Measurements from ENCODE around the gene SIX2. TPM values are rescaled to one million over a fixed set of nuclear protein-coding genes. Genes with fewer than 3 reads are reported as not detected.

The SIX2 gene
- total and polyA plus RNA-seq, 2 experiments from 2014 or later: 0.87 to 1.3 TPM

GRCh38 chr2:45014831-45015230 is 5.6 kb upstream of the SIX2 start:
- Histone ChIP-seq H3K36me3 (ENCODE audit: insufficient read depth) (no peaks in the 10 kb centered on the region), H3K4me1 (ENCODE audit: insufficient read depth) (peaks cover 18% of the 10 kb centered on the region), H3F3A (replicated peaks; ENCODE audit: low read depth) (peaks cover 10% of the 10 kb centered on the region; the same call in 1 of the 2 replicates), H3K9me2 (ENCODE audit: insufficient read depth) (no peaks in the 10 kb centered on the region), H2AFZ (0 out of 2 replicates have a peak overlapping the region, but pooled peaks have one; percentile 97), H4K20me1 (replicated peaks; ENCODE audit: insufficient read depth) (peaks cover 18% of the 10 kb centered on the region; the same call in 1 of the 2 replicates), H3K27ac (ENCODE audit: low read depth) (no peak overlapping the region), H3K79me2 (replicated peaks; ENCODE audit: insufficient read depth) (no peaks in the 10 kb centered on the region), H3K4me3 (peak overlapping the region; percentile 66), H3K27me3 (ENCODE audit: insufficient read depth) (peaks cover 62% of the 10 kb centered on the region), H3K4me2 (peak overlapping the region; percentile 80)
- TF ChIP-seq ZNF114 (CRISPR knock-in tag; IDR thresholded peaks at IDR 0.05) (no peak), CREB1 (CRISPR knock-in tag; IDR thresholded peaks at IDR 0.05; ENCODE audit: low read depth) (no peak), EZH2 (IDR thresholded peaks at IDR 0.05; ENCODE audit: low read depth, unreplicated experiment) (peak; percentile 7)
- TF ChIP-seq, protein P1, sequence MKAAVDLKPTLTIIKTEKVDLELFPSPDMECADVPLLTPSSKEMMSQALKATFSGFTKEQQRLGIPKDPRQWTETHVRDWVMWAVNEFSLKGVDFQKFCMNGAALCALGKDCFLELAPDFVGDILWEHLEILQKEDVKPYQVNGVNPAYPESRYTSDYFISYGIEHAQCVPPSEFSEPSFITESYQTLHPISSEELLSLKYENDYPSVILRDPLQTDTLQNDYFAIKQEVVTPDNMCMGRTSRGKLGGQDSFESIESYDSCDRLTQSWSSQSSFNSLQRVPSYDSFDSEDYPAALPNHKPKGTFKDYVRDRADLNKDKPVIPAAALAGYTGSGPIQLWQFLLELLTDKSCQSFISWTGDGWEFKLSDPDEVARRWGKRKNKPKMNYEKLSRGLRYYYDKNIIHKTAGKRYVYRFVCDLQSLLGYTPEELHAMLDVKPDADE (IDR thresholded peaks at IDR 0.05): no peak
- peak overlapping the region; percentile 78 for H3K4me3 Mint-ChIP-seq
- no peak for DNase-seq (ENCODE audit: low spot score)
- H3K4me1 Mint-ChIP-seq: peaks cover 27% of the 10 kb centered on the region
- no peak for ATAC-seq
- H3K36me3 Mint-ChIP-seq (ENCODE audit: low read depth): peaks cover 3% of the 10 kb centered on the region; the same call in 1 of the 3 replicates
- peaks cover 4% of the 10 kb centered on the region; the same call in 2 of the 3 replicates for H3K9me3 Mint-ChIP-seq
- peaks cover 51% of the 10 kb centered on the region for H3K27me3 Mint-ChIP-seq (ENCODE audit: insufficient read depth, low read depth, poor library complexity)
- H3K27ac Mint-ChIP-seq: no peak overlapping the region

- H3K9me3 Mint-ChIP-seq: peaks cover 4% of the 10 kb centered on the region; the same call in 2 of the 3 replicates
- TF ChIP-seq NANOG (IDR thresholded peaks at IDR 0.05; ENCODE audit: borderline replicate concordance): no peak
- TF ChIP-seq JUNB (IDR thresholded peaks at IDR 0.05; ENCODE audit: unreplicated experiment): no peak
- peak; percentile 14; the same call in 1 of the 2 replicates for TF ChIP-seq CREB1 (CRISPR knock-in tag; IDR thresholded peaks at IDR 0.05; ENCODE audit: low read depth)
- TF ChIP-seq ZNF462 (CRISPR knock-in tag; IDR thresholded peaks at IDR 0.05): no peak
- TF ChIP-seq, protein P2, sequence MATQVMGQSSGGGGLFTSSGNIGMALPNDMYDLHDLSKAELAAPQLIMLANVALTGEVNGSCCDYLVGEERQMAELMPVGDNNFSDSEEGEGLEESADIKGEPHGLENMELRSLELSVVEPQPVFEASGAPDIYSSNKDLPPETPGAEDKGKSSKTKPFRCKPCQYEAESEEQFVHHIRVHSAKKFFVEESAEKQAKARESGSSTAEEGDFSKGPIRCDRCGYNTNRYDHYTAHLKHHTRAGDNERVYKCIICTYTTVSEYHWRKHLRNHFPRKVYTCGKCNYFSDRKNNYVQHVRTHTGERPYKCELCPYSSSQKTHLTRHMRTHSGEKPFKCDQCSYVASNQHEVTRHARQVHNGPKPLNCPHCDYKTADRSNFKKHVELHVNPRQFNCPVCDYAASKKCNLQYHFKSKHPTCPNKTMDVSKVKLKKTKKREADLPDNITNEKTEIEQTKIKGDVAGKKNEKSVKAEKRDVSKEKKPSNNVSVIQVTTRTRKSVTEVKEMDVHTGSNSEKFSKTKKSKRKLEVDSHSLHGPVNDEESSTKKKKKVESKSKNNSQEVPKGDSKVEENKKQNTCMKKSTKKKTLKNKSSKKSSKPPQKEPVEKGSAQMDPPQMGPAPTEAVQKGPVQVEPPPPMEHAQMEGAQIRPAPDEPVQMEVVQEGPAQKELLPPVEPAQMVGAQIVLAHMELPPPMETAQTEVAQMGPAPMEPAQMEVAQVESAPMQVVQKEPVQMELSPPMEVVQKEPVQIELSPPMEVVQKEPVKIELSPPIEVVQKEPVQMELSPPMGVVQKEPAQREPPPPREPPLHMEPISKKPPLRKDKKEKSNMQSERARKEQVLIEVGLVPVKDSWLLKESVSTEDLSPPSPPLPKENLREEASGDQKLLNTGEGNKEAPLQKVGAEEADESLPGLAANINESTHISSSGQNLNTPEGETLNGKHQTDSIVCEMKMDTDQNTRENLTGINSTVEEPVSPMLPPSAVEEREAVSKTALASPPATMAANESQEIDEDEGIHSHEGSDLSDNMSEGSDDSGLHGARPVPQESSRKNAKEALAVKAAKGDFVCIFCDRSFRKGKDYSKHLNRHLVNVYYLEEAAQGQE (IDR thresholded peaks at IDR 0.05; ENCODE audit: unreplicated experiment): no peak
These were observed 4.9 kb upstream of the SIX2 start for GRCh38 chr2:45014016-45014702.

More at GRCh38 chr2:45014016-45014702, 4.9 kb upstream of the SIX2 start:
- Histone ChIP-seq H3K4me1 (ENCODE audit: insufficient read depth) (peaks cover 18% of the 10 kb centered on the region), H3F3A (replicated peaks; ENCODE audit: low read depth) (peaks cover 10% of the 10 kb centered on the region; the same call in 1 of the 2 replicates), H3K4me3 (peak overlapping the region; percentile 66), H3K4me2 (peak overlapping the region; percentile 80), H3K36me3 (ENCODE audit: insufficient read depth) (no peaks in the 10 kb centered on the region), H3K9me2 (ENCODE audit: insufficient read depth) (no peaks in the 10 kb centered on the region), H3K27me3 (ENCODE audit: insufficient read depth) (peaks cover 64% of the 10 kb centered on the region), H4K20me1 (replicated peaks; ENCODE audit: insufficient read depth) (peaks cover 18% of the 10 kb centered on the region; the same call in 1 of the 2 replicates), H3K27ac (ENCODE audit: low read depth) (no peak overlapping the region), H3K79me2 (replicated peaks; ENCODE audit: insufficient read depth) (no peaks in the 10 kb centered on the region), H2AFZ (peak overlapping the region; percentile 97)
- Mint-ChIP-seq H3K36me3 (ENCODE audit: low read depth) (peaks cover 3% of the 10 kb centered on the region; the same call in 1 of the 3 replicates), H3K4me3 (peak overlapping the region; percentile 78), H3K27ac (no peak overlapping the region), H3K27me3 (ENCODE audit: insufficient read depth, low read depth, poor library complexity) (peaks cover 55% of the 10 kb centered on the region), H3K4me1 (peaks cover 29% of the 10 kb centered on the region)
- DNase-seq (ENCODE audit: low spot score) (peak; percentile 85), ATAC-seq (peak; percentile 54)
